ENCODE results near the gene PLPPR1. TPM values are rescaled to one million over a fixed set of nuclear protein-coding genes. Genes with fewer than 3 reads are reported as not detected.
A peak's percentile ranks its signal among the peaks of the same experiment; 100 is the strongest.
"Not testable (repeated sequence)": the region's sequence is repeated elsewhere in the genome, so short reads cannot be mapped to it uniquely, and the experiment has no call there.

Gene PLPPR1
- total and polyA plus RNA-seq, 2 of the 13 experiments (the other 11 are each of a cell fraction or from before 2014, with no cell fraction given), result 16.0 to 84.7 TPM

- TF ChIP-seq ARID3A (IDR thresholded peaks at IDR 0.05; ENCODE audit: low read depth, low read length) (peak; percentile 52; the same call in 1 of the 2 replicates), CBX1 (IDR thresholded peaks at IDR 0.05; ENCODE audit: low read depth) (peak; percentile 38), ZNF350 (CRISPR knock-in tag; IDR thresholded peaks at IDR 0.05; ENCODE audit: borderline replicate concordance, low read depth) (peak; percentile 41; the same call in 1 of the 2 replicates), SP5 (CRISPR knock-in tag; IDR thresholded peaks at IDR 0.05; ENCODE audit: borderline replicate concordance, low read depth) (0 out of 2 replicates have a peak, but pooled peaks have one; percentile 32), NCOA2 (CRISPR knock-in tag; IDR thresholded peaks at IDR 0.05) (peak; percentile 94), GFI1 (CRISPR knock-in tag; IDR thresholded peaks at IDR 0.05; ENCODE audit: borderline replicate concordance) (peak; percentile 77), MED13 (CRISPR knock-in tag; IDR thresholded peaks at IDR 0.05) (peak; percentile 57; the same call in 1 of the 2 replicates), ZNF724P (CRISPR knock-in tag; IDR thresholded peaks at IDR 0.05; ENCODE audit: borderline replicate concordance) (peak; percentile 45; the same call in 1 of the 2 replicates), BHLHE40 (IDR thresholded peaks at IDR 0.05; ENCODE audit: low read length) (peak; percentile 64), ZNF788 (CRISPR knock-in tag; IDR thresholded peaks at IDR 0.05; ENCODE audit: borderline replicate concordance) (peak; percentile 55), HNF1B (CRISPR knock-in tag; IDR thresholded peaks at IDR 0.05) (peak; percentile 80), THAP7 (CRISPR knock-in tag; IDR thresholded peaks at IDR 0.05) (peak; percentile 40; the same call in 1 of the 2 replicates), ZZZ3 (CRISPR knock-in tag; IDR thresholded peaks at IDR 0.05; ENCODE audit: borderline replicate concordance) (0 out of 2 replicates have a peak, but pooled peaks have one; percentile 18), ZMAT3 (CRISPR knock-in tag; conservative IDR thresholded peaks at IDR 0.05) (peak; percentile 80), FOXK2 (IDR thresholded peaks at IDR 0.05) (peak; percentile 77), RARA (CRISPR knock-in tag; IDR thresholded peaks at IDR 0.05) (peak; percentile 97), HOXA3 (CRISPR knock-in tag; IDR thresholded peaks at IDR 0.05) (peak; percentile 61), USF2 (CRISPR knock-in tag; IDR thresholded peaks at IDR 0.05; ENCODE audit: borderline replicate concordance) (peak; percentile 53; the same call in 1 of the 2 replicates), ZNF567 (CRISPR knock-in tag; IDR thresholded peaks at IDR 0.05; ENCODE audit: borderline replicate concordance) (0 out of 2 replicates have a peak, but pooled peaks have one; percentile 54), HOXA5 (CRISPR knock-in tag; IDR thresholded peaks at IDR 0.05) (0 out of 2 replicates have a peak, but pooled peaks have one; percentile 60), ATF7 (IDR thresholded peaks at IDR 0.05) (peak; percentile 41), ZNF124 (CRISPR knock-in tag; IDR thresholded peaks at IDR 0.05) (0 out of 2 replicates have a peak, but pooled peaks have one; percentile 25), ZNF652 (CRISPR knock-in tag; IDR thresholded peaks at IDR 0.05; ENCODE audit: borderline replicate concordance, low read depth) (peak; percentile 54; the same call in 1 of the 2 replicates)
- not testable (repeated sequence) for TF ChIP-seq USF2 (IDR thresholded peaks at IDR 0.05; ENCODE audit: low read depth, low read length); ATF7 (CRISPR knock-in tag; IDR thresholded peaks at IDR 0.05)
- TF ChIP-seq, protein P1, sequence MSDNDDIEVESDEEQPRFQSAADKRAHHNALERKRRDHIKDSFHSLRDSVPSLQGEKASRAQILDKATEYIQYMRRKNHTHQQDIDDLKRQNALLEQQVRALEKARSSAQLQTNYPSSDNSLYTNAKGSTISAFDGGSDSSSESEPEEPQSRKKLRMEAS (IDR thresholded peaks at IDR 0.05), result peak; percentile 49; the same call in 1 of the 2 replicates
Observed at GRCh38 chr9:101327422-101327909, 298.9 kb downstream of the PLPPR1 start (continued).
